GM21576 (cell line): ENCODE data around the gene LDLRAP1.

Experiments used
- ATAC-seq: cut with Tn5 transposase; IDR thresholded peaks from one replicate; pipeline ENCODE4 v1.9.1; 2021; ENCODE audit warnings: mild to moderate bottlenecking, moderate library complexity; ENCODE audit not compliant: unreplicated experiment

Gene LDLRAP1

GRCh38 chr1:25523542-25523941 is 19.9 kb upstream of the LDLRAP1 start:
- ATAC-seq: no peak

GRCh38 chr1:25524568-25525360 is 18.6 kb upstream of the LDLRAP1 start:
- ATAC-seq: no peak

- ATAC-seq: no peak
Measured at GRCh38 chr1:25525361-25525688, 18.1 kb upstream of the LDLRAP1 start.

GRCh38 chr1:25526753-25527152 is 16.7 kb upstream of the LDLRAP1 start:
- no peak for ATAC-seq

- ATAC-seq: no peak
Measured at GRCh38 chr1:25527226-25527846, 16.1 kb upstream of the LDLRAP1 start.

- ATAC-seq: no peak
Measured at GRCh38 chr1:25527946-25528595, 15.3 kb upstream of the LDLRAP1 start.

GRCh38 chr1:25528881-25529517 is 14.4 kb upstream of the LDLRAP1 start:
- no peak for ATAC-seq

- ATAC-seq: no peak
Measured at GRCh38 chr1:25529518-25530185, 13.8 kb upstream of the LDLRAP1 start.

GRCh38 chr1:25530186-25531081 is 13.0 kb upstream of the LDLRAP1 start:
- no peak for ATAC-seq

GRCh38 chr1:25531082-25531461 is 12.3 kb upstream of the LDLRAP1 start:
- no peak for ATAC-seq

- ATAC-seq: no peak
Measured at GRCh38 chr1:25532970-25533369, 10.4 kb upstream of the LDLRAP1 start.

- no peak for ATAC-seq
Measured at GRCh38 chr1:25533775-25534409, 9.5 kb upstream of the LDLRAP1 start.

- no peak for ATAC-seq
Measured at GRCh38 chr1:25534410-25534788, 9.0 kb upstream of the LDLRAP1 start.

- no peak for ATAC-seq
Measured at GRCh38 chr1:25536124-25536523, 7.3 kb upstream of the LDLRAP1 start.

GRCh38 chr1:25537153-25537831 is 6.1 kb upstream of the LDLRAP1 start:
- ATAC-seq: no peak

GRCh38 chr1:25538191-25538767 is 5.1 kb upstream of the LDLRAP1 start:
- ATAC-seq: no peak

GRCh38 chr1:25540750-25541342 is 2.6 kb upstream of the LDLRAP1 start:
- ATAC-seq: no peak

GRCh38 chr1:25541425-25541824 is 2.0 kb upstream of the LDLRAP1 start:
- ATAC-seq: no peak
